GM12873 (cell line): ENCODE results near the gene RRAS2.

Experiments
- TF ChIP-seq, protein P1 (sequence below): IDR thresholded peaks from 2 replicates; pipeline ENCODE4 v1.5.1; 2012; ENCODE audit warnings: low read depth, mild to moderate bottlenecking, moderate library complexity, low read length, control low read depth; ENCODE audit not compliant: insufficient read depth; ENCODE audit errors: missing control alignments

The RRAS2 gene

DNA sequence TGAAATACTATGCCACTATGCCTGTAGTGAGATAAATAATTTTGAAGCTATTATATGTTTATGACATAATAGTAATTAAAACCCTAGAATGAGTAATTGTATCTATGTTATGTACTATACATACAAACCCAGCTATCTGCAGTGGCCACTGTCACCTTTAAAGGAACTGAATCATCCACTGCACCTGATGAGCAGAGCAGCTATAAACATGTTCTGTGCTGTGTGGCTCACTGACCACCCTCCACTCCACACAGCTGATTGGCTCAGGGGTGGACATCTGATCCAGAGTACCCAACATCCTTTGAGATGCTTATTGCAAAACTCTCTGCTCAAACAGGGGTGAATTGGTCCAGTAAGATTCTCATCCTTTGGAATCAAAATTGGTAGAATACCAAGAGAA lies 19.2 kb upstream of the RRAS2 start:
- TF ChIP-seq, protein P1, sequence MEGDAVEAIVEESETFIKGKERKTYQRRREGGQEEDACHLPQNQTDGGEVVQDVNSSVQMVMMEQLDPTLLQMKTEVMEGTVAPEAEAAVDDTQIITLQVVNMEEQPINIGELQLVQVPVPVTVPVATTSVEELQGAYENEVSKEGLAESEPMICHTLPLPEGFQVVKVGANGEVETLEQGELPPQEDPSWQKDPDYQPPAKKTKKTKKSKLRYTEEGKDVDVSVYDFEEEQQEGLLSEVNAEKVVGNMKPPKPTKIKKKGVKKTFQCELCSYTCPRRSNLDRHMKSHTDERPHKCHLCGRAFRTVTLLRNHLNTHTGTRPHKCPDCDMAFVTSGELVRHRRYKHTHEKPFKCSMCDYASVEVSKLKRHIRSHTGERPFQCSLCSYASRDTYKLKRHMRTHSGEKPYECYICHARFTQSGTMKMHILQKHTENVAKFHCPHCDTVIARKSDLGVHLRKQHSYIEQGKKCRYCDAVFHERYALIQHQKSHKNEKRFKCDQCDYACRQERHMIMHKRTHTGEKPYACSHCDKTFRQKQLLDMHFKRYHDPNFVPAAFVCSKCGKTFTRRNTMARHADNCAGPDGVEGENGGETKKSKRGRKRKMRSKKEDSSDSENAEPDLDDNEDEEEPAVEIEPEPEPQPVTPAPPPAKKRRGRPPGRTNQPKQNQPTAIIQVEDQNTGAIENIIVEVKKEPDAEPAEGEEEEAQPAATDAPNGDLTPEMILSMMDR: no peak

DNA sequence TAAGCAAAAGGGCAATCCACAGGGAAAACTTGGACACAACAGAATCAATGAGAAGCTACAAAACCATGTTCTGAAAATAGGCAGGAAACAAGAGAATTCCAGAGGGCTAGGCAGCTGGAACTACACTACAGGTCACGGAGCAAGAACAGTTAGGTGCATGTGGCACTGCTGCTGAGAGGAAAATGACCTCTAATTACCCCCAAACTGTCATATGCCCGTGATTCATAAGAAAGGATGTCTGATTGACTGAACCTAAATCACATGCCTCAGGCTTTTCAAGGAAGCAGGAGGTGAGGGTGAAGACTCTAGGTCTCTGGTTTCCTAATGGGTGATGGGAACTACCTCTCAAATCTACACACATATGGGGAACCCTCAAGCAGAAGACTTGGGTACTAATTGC lies 17.9 kb upstream of the RRAS2 start:
- TF ChIP-seq, protein P1: no peak

DNA sequence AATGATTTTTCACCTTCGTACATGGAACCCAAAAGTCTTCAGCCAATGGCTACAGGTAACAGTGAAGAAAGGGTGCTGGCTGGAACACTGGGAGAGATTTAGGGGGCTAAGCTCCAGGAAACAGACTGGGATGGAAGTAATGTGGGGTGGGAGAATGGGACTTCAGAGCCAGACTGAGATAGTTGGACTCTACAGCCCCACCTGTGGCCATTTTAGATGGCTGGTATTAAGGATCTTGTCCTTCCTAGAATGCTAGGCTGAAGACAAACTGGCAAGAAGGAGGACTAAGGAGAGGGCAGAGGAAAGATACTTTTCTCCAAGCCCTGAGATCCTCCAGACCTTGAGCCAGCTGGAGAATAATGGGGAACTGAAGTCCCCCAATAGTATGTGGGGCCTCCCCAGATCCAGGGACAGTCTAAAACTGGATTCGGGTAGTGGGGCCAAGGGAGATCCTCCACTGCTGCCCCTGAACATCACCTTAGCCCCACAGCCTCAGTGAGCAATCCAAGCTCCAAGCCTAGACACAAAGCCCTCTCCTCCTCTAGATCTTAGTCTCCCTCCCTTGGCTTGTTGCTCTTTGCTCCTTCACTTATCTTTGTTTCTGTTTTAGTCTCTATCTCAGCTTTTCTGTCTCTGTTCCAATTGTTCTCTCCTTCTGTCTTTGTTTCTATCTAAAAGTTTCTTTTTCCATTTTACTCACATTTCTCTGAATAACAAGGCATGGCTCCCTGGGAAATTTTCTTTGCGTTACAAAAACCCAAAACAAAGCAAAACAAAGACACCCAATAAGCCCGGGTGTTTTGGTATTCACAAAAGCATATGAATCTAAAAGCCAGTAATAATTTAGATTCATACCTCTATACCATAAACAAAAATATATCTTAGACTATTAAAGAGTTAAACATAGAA lies 16.2 kb upstream of the RRAS2 start:
- TF ChIP-seq, protein P1: peak; percentile 41

DNA sequence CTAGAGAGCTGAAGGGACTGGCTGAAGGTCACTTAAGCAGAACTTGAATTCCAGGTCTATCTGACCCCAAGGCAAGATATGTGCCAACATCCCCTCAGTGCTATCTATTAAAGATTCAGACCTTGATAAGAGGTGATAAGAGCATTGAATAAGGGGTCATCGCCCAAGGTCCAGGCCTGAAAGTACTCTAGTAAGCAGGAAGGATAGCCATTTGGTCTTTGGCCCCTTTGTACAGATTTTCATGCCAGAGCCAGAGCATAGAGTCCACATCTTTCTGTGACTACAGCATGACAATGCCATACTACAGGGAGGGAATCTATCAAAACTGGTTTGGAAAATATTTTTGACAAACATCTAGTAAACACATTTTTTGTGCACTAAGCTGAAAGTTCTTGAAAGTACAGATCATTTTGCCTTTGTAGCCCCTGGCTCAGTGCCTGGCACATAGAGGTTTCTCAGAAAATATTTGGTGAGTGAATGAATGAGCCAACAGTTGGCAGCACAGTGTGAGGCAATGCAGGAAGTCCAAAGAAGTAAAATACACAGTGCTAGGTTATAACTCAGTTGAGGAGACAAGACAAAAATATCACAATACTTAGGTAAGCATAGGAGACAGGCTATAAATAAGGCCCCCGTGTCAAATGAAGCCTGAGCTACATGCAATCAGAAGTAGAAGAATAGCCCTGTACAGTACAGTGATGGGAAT lies 15.1 kb upstream of the RRAS2 start:
- TF ChIP-seq, protein P1: no peak

DNA sequence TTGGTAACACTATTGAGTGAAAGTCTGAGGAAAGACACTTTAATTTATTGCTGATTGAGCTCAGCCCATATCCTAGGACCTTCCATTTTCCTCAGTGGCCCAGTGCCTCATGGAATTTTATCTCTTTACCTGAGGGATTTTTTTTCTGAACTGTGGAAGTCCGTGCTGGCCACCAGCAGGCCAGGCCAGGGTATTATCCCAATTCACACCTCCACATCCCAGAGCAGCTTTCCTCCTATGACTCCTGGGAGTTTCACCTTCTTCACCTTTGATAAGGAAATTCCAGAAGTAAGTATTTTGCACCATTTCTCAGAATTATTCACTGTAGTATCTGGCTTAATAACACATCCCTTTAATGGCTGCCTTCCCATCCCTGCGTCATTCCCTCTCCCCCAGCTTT lies 13.0 kb upstream of the RRAS2 start:
- TF ChIP-seq, protein P1: no peak

DNA sequence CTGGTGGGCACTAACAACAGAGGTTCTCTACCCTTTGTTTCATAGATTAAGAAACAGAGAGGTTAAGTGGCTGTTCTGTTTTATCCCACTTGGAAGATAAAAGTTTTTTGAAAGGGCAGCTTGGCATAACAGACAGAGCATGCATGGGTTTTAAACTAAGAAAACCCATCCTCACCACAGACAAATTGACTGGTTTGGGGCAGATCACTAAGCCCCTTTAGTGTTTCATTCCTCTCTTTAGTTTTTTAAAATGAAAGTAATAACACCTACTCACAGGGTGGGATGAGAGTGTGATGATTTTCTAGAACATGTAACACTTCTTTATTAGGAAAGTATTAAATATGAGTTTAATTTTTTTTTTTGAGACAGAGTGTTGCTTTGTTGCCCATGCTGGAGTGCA lies 12.3 kb upstream of the RRAS2 start:
- TF ChIP-seq, protein P1: no peak

DNA sequence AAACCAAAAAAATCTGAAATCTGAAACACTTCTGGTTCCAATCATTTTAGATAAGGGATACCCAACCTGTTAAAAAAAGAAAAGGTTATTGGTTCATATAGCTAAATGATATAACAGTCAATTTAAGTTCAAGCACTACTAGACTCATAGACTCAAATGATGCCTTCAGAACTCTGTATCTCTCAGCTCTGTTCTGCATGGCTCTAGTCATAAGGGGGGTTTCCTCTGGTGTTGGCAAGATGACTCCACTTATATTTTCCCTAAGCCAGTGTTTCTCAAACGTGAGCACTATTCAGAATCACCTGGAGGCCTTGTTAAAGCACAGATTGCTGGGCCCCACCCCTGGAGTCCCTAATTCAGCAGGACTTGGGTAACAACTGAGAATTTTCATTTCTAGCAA lies 11.5 kb upstream of the RRAS2 start:
- TF ChIP-seq, protein P1: no peak
